ENCODE measurements around the gene FABP3. TPM values are rescaled to one million over a fixed set of nuclear protein-coding genes. Genes with fewer than 3 reads are reported as not detected.
A peak's percentile ranks its signal among the peaks of the same experiment; 100 is the strongest.

Gene FABP3
- total and polyA plus RNA-seq, 2 of the 13 experiments (the other 11 are each of a cell fraction or from before 2014, with no cell fraction given), result 0.21 to 0.24 TPM

DNA sequence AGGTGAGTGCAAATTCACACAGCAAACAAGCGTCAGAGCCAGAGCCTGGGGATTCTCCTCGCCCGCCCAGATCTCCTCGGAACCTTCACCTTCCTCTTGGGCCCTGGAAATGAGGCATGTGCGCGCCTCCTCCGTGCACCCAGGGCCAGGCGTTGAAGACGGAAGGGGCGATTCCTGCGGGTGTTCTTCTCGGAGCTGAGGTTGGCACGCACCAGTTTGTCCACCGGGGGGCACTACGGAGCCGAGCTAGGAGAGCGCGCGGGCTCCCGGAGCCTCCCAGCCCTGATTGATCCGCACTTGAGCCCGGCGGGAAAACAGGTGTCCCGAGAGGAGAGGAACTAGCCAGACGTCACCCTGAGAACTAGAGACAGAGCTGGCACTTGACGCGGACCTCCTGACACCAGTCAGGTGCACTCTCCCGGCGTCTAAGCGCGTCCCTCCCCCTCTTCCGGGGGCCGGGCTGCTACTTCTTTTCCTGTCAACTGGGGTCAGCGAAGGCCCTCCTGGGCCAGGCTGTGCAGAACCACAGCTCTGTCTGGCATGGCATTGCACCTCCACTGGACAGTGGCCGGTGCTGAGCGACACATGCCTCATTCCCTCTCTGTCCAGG lies 21.8 kb upstream of the FABP3 start (continued):
- peak; percentile 45; the same call in 1 of the 2 replicates for TF ChIP-seq HNF1B (CRISPR knock-in tag; IDR thresholded peaks at IDR 0.05)
- TF ChIP-seq ELF3 (CRISPR knock-in tag; IDR thresholded peaks at IDR 0.05), result peak; percentile 63; the same call in 1 of the 2 replicates
- no peak for TF ChIP-seq KLF12 (CRISPR knock-in tag; IDR thresholded peaks at IDR 0.05; ENCODE audit: borderline replicate concordance)
- TF ChIP-seq, protein P1, sequence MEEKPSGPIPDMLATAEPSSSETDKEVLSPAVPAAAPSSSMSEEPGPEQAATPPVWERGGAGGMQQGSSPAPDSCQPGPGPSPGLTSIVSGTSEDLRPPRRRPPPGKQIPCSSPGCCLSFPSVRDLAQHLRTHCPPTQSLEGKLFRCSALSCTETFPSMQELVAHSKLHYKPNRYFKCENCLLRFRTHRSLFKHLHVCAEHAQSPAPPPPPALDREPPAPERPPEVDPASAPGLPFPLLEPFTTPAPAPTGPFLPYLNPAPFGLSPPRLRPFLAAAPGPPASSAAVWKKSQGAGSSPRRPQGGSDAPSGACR (CRISPR knock-in tag; IDR thresholded peaks at IDR 0.05), result no peak
- peak; percentile 49; the same call in 1 of the 2 replicates for TF ChIP-seq SMAD3 (CRISPR knock-in tag; IDR thresholded peaks at IDR 0.05)
- peak; percentile 42; the same call in 1 of the 2 replicates for TF ChIP-seq TSC22D2 (CRISPR knock-in tag; IDR thresholded peaks at IDR 0.05; ENCODE audit: borderline replicate concordance)
- peak; percentile 36; the same call in 1 of the 2 replicates for TF ChIP-seq NFKB2 (CRISPR knock-in tag; IDR thresholded peaks at IDR 0.05; ENCODE audit: borderline replicate concordance)
- TF ChIP-seq ZFP90 (CRISPR knock-in tag; IDR thresholded peaks at IDR 0.05; ENCODE audit: borderline replicate concordance), result 0 out of 2 replicates have a peak, but pooled peaks have one; percentile 29
- no peak for TF ChIP-seq KAT2B (IDR thresholded peaks at IDR 0.05; ENCODE audit: borderline replicate concordance, low read depth, low read length)
- TF ChIP-seq ZNF670 (CRISPR knock-in tag; IDR thresholded peaks at IDR 0.05; ENCODE audit: borderline replicate concordance), result no peak
- TF ChIP-seq, protein P2, sequence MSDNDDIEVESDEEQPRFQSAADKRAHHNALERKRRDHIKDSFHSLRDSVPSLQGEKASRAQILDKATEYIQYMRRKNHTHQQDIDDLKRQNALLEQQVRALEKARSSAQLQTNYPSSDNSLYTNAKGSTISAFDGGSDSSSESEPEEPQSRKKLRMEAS (IDR thresholded peaks at IDR 0.05), result no peak
- peak; percentile 26; the same call in 1 of the 2 replicates for TF ChIP-seq FOSL2 (CRISPR knock-in tag; IDR thresholded peaks at IDR 0.05)
- 0 out of 2 replicates have a peak, but pooled peaks have one; percentile 52 for TF ChIP-seq ZNF546 (CRISPR knock-in tag; conservative IDR thresholded peaks at IDR 0.05)
- TF ChIP-seq ZNF619 (CRISPR knock-in tag; IDR thresholded peaks at IDR 0.05), result 0 out of 2 replicates have a peak, but pooled peaks have one; percentile 22
- no peak for TF ChIP-seq MLXIP (CRISPR knock-in tag; IDR thresholded peaks at IDR 0.05; ENCODE audit: borderline replicate concordance)
- no peak for TF ChIP-seq HDAC2 (CRISPR knock-in tag; IDR thresholded peaks at IDR 0.05)
- TF ChIP-seq CENPX (CRISPR knock-in tag; IDR thresholded peaks at IDR 0.05), result no peak
- peak; percentile 70; the same call in 1 of the 2 replicates for TF ChIP-seq KDM5B (CRISPR knock-in tag; IDR thresholded peaks at IDR 0.05; ENCODE audit: borderline replicate concordance)
- TF ChIP-seq TFDP2 (CRISPR knock-in tag; IDR thresholded peaks at IDR 0.05), result peak; percentile 83
- 0 out of 2 replicates have a peak, but pooled peaks have one; percentile 48 for TF ChIP-seq NFATC3 (CRISPR knock-in tag; IDR thresholded peaks at IDR 0.05)
